ENCODE results near the gene BRSK2.
"Not testable (repeated sequence)": the region's sequence is repeated elsewhere in the genome, so short reads cannot be mapped to it uniquely, and the experiment has no call there.

Gene BRSK2

DNA sequence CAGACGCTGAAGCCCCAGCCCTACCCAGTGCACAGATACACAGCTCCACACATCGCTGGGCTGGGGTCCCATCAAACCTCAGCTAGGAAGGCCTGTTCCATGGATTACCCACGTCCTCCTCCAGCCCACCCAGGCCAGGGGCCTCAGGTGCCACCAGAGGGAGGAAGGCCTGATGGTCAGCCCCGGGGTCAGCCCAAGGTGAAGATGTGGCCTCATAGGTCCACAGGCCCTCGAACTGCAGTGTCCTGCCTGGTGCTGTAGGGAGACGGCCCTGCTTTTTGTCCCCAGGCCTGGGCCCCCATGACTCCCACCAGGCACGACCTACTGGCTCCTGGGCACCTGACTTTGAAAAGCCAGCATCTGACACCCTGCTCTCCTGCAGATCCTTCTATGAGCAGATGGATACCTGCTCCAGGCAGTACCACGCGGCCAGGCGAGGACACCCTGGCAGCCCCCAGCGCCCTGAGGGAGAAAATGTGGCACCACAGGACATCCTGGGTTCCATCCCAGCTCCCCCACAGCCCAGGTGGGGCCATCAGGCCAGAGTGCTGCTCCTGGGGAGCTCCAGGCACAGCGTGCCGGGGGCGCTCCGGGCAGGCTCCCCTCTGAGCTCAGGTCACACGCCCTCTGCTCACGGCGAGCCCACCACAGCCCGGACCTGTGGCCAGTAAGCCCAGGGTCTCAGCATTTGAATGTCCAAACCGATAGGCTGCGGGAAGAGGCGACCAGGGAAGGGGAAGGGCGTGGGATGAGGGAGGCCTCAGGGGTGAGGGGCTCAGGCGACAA is 112.6 kb downstream of the BRSK2 start:
- DNase-seq = no peak

DNA sequence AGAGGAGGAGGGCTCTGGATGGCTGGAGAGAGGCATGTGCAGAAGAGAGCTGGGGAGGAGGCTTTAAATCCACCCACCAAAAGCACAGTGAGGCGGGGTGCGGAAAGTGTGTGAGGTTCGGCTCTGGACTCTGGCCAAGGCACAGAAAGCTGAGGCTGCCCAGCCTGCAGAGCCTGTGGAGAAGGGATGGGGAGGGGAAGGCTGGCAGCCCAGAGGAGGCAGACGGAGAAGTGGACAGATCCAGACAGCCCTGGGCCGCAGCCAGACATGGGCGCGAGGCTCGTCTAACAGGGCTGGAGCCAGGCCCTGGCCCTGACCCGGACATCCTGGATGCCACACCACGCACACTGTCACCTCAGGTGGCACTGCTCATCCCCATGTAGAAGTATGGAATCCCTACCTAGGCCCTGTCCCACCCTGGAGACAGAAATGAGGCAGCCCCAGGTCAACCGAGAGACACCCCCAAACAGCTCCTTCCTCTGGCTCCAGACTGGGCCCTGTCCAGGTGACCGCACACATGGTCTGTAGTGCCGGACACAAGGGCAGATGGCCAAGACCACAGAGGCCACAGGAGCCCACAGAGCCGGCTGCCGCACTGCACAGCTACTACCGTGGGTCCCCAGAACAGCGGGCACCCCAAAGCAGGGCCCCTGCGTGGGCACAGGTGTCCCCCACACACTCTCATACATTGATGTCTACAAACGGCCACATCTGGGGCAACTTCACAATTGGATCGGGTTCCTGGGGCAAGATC is 113.4 kb downstream of the BRSK2 start:
- no peak for DNase-seq

DNA sequence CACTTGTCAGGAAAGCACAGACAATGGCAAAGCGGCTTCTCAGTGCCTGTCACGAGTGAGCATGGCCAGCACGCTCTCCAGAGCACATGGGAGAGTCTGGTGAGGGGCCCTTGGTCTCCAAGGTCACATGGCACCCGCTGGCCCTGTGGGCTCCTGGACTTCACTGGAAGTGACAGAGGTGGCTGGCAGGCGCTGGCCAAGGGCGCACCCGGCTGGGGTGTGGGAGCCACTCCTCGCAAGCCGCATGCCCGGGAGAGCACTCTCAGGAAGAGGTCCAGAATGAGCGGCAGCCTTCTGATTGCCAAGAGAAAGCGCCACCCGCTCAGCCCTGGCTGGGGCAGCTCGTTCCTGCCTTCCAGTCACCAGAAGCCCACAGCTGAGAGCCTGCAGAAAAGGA is 114.0 kb downstream of the BRSK2 start:
- DNase-seq = no peak

DNA sequence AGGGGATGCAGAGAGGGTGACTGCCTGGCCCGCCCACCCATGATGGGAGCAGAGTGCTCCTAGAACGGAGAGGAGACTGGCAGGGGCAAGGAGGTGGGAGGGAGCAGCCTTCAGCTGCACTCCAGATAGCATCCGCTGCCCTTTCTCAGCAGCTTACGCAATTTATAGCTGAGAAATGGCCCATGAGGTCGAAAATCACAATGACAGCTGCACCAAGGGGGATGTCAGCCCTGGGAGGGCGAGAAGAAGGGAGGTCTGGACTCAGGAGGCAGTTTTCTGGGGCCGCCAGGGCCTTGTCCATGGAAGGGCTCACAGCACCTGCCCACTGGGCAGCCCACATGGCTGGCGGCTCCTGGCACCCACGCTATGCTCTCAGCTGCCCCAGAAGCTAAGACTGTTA is 114.4 kb downstream of the BRSK2 start:
- DNase-seq = no peak

DNA sequence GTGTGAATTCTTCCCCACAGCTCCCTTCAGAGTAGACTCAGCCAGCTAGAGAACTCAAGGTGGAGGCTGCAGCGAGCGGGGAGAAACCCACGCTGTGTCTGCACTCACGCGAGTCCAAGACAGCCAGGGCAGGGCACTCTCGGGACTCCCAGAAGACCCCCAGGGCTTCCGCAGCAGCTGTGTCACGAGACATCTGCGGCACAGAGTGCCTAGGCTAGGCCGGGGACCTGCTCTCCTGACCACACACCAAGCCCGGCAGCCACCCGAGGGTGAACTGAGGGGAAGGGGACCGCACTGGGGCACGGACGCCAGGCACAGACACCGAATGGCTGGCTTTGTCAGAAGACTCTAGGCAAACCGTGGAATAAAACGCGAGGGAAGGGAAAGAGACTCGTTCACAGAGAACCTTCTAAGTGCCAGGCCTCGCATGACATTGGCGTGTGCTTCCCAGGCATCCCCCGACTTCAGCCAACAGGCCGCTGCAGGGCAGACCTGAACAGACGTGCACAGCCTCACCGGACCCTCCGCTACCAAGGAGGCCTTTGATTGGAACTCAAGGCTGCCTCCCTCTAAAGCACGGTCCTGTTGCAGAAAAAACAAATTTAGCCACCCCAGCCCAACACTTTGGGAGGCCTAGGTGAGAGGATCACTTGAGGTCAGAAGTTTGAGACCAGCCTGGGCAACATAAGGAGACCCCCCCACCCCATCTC is 115.0 kb downstream of the BRSK2 start:
- DNase-seq = no peak

DNA sequence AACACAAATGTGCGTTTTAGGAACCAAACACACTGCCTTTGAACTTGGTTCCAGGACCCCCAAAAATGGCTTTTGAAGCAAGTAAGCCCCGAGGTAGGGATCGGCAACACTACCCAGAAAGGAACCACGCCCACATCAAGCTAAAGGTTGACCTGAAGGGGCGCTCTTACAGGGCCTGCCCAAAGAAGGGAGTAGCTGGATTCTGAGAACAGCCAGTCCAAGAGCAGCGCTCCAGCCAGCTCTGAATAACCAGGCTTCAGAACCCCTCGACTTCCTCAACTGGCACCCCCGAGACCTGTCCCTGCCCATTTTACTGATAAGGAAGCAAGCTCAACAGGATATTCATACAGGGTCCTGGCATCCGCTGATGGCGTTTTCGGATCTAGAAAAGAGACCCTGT is 115.7 kb downstream of the BRSK2 start:
- no peak for DNase-seq

DNA sequence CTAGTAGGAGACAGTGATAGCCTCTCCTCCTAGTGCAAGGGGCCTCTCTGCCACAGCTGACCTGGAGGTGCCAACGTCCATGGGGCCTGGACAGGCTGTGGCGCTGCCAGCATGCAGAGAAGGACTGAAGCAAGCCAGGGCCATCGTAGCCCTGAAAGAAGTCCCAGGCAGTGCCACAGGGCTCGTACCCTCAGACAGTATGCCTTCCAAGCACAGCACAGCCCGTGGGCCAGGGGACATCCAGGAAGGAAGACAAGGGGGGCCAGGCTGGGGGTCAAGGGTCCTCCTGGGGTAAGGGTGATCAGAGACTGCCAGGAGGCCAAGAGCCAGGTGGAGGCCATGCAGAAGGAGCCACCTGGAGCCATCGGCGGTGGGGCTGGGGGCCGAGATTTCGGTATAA is 117.2 kb downstream of the BRSK2 start:
- no peak for DNase-seq

DNA sequence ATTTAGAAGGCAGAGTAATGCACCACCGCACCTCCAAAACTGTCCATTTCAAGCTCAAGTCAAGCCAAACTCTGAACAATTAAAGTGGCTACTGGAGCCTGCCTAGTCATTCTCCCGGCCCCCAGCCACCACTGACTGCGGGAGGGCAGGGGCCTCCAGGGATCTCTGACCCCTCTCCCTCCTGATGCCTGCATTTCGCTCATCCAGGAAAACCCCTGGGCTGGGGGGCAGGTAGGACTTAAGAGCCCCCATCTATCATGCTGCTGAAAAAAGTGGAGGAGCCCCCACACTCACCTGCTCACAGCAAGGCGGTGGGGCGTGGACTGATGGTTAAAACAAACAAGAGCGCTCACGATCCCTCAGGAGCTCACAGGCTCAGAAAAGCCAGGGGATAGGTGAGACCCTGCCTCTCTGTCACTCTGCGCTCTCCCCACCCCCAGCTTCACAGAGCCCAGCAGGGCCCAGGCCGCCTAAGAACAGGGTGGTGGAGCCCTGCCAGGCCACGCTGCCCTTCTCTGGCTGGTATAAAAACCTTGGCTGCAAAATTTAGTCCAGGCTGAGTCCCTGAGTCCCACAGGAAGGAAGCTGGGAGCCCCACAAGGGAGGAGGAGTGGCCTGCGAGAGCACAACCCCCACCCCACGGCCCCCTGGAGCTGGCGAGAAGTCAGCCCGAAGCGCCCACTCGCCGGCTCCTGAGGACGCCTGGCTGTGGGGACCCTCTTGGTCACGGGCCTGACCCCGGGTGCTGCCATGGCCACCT is 117.8 kb downstream of the BRSK2 start:
- DNase-seq = no peak

DNA sequence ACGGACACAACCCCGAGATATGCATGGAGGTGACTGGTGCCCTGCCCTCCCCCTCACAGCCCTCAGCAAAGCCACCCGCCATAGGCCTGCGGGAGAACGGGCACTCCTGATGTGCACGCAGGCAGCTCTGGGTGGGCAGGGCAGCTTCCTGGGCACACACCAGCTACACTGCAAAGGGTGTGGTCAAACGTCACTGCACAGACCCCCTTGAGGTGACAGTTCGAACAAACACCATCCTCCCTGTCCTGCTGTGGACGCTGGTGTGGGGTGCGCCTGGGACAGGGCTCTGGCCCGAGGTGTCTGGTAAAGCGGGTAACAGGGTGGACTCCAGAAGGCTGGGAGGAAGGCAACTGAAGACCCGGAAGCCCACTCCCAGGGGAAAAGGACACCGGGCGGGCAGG is 118.8 kb downstream of the BRSK2 start:
- no peak for DNase-seq

DNA sequence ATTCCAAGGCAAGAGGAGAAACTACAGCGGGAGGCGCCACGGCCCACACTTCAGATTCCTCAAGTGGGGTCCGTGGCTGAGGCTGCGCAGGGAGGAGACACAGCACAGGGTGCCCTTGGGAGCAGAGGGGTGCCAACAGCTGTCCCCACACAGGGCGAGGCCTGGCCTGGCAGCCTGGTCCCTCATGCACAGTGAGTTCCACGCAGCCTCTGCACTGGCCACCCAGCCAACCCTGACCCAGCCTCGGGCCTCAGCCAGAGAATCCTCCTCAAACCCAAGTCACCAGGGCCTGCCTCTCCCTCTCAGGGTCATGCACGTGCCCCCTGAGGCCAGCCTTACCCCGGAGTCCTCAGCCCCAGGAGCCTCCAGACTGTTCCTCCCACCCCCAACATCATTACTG is 119.3 kb downstream of the BRSK2 start:
- DNase-seq = no peak

DNA sequence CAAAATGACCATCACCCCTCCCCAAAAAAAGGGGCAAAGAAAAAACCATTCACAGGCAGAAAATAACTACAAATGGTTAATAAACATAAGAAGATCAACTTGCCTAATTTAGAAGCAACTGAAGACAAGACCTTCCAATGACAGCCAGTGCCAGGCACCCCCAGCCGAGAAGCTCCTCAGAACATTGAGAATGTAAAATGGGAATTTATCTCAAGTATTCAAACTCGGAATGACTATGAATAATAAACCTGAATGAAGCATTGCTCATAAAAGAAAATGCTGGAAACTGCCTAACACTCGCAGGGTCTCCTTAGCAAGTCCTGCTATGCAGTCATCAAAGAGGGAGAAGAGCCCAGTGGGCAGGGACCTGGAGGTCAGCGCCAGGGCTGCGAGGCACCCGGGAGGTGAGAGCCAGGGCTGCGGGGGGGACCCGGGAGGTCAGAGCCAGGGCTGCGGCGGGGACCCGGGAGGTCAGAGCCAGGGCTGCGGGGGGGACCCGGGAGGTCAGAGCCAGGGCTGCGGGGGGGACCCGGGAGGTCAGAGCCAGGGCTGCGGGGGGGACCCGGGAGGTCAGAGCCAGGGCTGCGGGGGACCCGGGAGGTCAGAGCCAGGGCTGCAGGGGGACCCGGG is 120.0 kb downstream of the BRSK2 start:
- no peak for DNase-seq

DNA sequence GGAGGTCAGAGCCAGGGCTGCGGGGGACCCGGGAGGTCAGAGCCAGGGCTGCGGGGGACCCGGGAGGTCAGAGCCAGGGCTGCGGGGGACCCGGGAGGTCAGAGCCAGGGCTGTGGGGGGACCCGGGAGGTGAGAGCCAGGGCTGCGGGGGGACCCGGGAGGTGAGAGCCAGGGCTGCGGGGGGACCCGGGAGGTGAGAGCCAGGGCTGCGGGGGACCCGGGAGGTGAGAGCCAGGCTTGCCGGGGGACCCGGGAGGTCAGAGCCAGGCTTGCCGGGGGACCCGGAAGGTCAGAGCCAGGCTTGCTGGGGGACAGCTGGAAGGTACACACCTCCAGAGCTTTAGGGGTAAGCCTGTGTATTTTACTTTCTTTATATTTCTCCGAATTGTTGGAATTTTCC is 120.6 kb downstream of the BRSK2 start:
- DNase-seq = not testable (repeated sequence)

DNA sequence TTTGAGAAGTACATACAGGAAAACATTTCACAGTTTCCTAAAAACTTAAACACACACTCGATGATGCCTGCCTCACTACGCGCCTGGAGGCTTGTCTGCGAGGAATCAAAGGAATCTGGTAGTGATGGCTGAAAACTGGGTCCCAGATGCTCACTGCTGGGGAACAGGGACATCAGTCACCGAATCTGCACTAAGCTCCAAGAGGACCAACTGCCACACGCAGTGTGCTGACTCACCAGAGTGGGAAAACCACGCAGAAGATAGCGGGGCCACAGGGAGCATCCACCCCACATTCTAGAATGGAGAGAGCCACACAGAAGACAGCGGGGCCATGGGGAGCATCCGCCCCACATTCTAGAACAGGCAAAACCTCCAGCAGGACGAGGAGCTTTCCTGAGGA is 121.2 kb downstream of the BRSK2 start:
- no peak for DNase-seq

DNA sequence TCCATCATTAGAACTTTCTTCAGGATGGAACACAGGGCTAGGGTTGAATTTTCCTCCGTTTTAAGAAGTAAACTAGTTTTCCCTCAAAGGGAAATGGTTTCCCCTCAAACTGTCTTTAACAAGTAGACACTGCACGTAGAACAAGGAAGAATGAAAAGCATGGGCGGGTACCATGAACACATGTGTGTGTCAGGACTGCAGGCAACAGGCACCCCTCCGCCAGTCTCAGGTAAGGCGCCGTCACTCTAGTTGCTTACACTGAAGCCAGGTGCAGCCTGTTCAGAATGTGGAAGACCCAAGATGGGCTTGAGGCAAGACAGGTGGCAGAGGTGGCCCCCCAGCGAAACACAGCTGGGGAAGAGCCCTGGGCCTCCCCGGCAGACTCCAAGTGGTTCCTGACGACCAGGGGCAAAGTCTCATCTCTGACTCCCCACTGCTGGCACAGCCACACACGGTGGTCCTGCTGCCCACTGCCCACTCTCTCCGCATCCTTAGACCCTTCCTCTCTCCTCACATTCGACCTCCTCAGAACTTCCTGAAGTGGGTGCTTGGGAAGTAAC is 122.3 kb downstream of the BRSK2 start:
- DNase-seq = no peak
